ENCODE data around the gene PHOSPHO1.

DNA sequence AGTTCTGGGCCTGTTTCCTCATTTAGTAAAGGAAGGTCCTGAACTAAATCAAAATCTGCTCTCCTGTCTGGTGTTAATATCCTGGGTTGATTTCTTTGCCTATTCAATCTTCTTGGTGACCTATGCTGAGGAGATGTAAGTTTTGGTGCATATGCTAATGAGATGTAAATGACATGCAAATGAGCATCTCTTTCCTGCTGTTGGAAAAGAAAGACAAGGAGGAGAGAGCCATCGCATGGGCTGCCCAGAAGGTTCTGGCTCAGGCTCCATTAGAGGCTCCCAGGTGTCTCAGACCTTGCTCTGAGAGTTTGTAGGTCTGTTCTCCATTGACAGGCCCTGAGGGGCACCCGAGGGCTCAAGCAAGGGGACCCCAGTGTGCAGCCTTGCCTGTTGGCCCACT lies 16.7 kb downstream of the PHOSPHO1 start:
- no peak for TF ChIP-seq CTCF (IDR thresholded peaks at IDR 0.05)
- TF ChIP-seq JUN (IDR thresholded peaks at IDR 0.05) = no peak
- TF ChIP-seq, protein P1, sequence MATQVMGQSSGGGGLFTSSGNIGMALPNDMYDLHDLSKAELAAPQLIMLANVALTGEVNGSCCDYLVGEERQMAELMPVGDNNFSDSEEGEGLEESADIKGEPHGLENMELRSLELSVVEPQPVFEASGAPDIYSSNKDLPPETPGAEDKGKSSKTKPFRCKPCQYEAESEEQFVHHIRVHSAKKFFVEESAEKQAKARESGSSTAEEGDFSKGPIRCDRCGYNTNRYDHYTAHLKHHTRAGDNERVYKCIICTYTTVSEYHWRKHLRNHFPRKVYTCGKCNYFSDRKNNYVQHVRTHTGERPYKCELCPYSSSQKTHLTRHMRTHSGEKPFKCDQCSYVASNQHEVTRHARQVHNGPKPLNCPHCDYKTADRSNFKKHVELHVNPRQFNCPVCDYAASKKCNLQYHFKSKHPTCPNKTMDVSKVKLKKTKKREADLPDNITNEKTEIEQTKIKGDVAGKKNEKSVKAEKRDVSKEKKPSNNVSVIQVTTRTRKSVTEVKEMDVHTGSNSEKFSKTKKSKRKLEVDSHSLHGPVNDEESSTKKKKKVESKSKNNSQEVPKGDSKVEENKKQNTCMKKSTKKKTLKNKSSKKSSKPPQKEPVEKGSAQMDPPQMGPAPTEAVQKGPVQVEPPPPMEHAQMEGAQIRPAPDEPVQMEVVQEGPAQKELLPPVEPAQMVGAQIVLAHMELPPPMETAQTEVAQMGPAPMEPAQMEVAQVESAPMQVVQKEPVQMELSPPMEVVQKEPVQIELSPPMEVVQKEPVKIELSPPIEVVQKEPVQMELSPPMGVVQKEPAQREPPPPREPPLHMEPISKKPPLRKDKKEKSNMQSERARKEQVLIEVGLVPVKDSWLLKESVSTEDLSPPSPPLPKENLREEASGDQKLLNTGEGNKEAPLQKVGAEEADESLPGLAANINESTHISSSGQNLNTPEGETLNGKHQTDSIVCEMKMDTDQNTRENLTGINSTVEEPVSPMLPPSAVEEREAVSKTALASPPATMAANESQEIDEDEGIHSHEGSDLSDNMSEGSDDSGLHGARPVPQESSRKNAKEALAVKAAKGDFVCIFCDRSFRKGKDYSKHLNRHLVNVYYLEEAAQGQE (IDR thresholded peaks at IDR 0.05) = no peak
- no peak for TF ChIP-seq ZFP36 (IDR thresholded peaks at IDR 0.05; ENCODE audit: borderline replicate concordance, partially characterized antibody)
- TF ChIP-seq, protein P2, sequence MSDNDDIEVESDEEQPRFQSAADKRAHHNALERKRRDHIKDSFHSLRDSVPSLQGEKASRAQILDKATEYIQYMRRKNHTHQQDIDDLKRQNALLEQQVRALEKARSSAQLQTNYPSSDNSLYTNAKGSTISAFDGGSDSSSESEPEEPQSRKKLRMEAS (IDR thresholded peaks at IDR 0.05) = no peak
- TF ChIP-seq ESRRA (IDR thresholded peaks at IDR 0.05; ENCODE audit: borderline replicate concordance, low read length) = no peak
- TF ChIP-seq JUNB (IDR thresholded peaks at IDR 0.05) = no peak
- no peak for TF ChIP-seq CEBPB (IDR thresholded peaks at IDR 0.05)
- no peak for TF ChIP-seq POLR2A (IDR thresholded peaks at IDR 0.05; ENCODE audit: low read length)
- TF ChIP-seq, protein P3, sequence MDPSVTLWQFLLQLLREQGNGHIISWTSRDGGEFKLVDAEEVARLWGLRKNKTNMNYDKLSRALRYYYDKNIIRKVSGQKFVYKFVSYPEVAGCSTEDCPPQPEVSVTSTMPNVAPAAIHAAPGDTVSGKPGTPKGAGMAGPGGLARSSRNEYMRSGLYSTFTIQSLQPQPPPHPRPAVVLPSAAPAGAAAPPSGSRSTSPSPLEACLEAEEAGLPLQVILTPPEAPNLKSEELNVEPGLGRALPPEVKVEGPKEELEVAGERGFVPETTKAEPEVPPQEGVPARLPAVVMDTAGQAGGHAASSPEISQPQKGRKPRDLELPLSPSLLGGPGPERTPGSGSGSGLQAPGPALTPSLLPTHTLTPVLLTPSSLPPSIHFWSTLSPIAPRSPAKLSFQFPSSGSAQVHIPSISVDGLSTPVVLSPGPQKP (IDR thresholded peaks at IDR 0.05; ENCODE audit: low read depth, low read length) = no peak
- no peak for TF ChIP-seq MAFK (IDR thresholded peaks at IDR 0.05; ENCODE audit: partially characterized antibody)
- TF ChIP-seq, protein P4, sequence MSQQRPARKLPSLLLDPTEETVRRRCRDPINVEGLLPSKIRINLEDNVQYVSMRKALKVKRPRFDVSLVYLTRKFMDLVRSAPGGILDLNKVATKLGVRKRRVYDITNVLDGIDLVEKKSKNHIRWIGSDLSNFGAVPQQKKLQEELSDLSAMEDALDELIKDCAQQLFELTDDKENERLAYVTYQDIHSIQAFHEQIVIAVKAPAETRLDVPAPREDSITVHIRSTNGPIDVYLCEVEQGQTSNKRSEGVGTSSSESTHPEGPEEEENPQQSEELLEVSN (IDR thresholded peaks at IDR 0.05; ENCODE audit: borderline replicate concordance, low read depth) = no peak
